BE2C (cell line): ENCODE data around the gene GMPPA.

Experiments used
- DNase-seq: peaks from one replicate; pipeline ENCODE4 v3.0.0-alpha.2; 2020
- H3K27me3 ChIP-seq: fragments of 250-450 bp; sonication (Bioruptor Pico); 2 replicates; pipeline ENCODE4 v1.5.1; 2020; ENCODE audit warnings: mild to moderate bottlenecking
- H3K36me3 ChIP-seq: fragments of 250-450 bp; sonication (Bioruptor Pico); 2 replicates; pipeline ENCODE4 v1.5.1; 2020; ENCODE audit warnings: mild to moderate bottlenecking
- H3K4me1 ChIP-seq: fragments of 250-450 bp; sonication (Bioruptor Pico); 2 replicates; pipeline ENCODE4 v1.5.1; 2020
- H3K4me3 ChIP-seq: 2 replicates; pipeline ENCODE4 v1.5.1; 2011; ENCODE audit warnings: low read depth, low read length
- H3K9me3 ChIP-seq: fragments of 250-450 bp; sonication (Bioruptor Pico); 2 replicates; pipeline ENCODE4 v1.5.1; 2020
- CTCF ChIP-seq: IDR thresholded peaks from 2 replicates; pipeline ENCODE4 v1.5.1; 2012; ENCODE audit warnings: mild to moderate bottlenecking, low read depth, low read length

Gene GMPPA

DNA sequence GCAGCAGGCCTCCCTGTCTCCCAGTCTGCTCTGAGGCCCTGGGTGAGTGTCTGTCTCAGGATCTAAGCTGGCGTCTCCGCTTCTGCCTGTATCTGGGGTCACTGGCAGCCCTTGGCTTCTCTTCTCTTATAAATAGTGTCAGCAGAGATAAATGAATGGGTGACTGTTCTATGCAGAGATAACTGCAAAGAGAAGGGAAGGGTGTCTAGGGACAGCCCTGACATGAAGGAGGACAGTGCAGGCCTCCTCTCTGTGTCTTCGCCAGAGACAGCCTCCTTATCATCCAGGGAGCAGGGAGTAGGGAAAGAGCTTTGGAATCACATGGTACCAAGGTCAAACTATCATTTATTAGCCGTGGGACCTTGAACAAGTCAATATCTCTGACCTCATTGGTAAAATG, 28.3 kb upstream of the GMPPA start:
- peaks cover 57% of the 10 kb centered on the region for H3K36me3 ChIP-seq
- H3K4me1 ChIP-seq: peaks cover 28% of the 10 kb centered on the region
- TF ChIP-seq CTCF: no peak
- H3K4me3 ChIP-seq: no peak overlapping the region
- H3K27me3 ChIP-seq: no peaks in the 10 kb centered on the region
- no peak for DNase-seq
- no peaks in the 10 kb centered on the region for H3K9me3 ChIP-seq

DNA sequence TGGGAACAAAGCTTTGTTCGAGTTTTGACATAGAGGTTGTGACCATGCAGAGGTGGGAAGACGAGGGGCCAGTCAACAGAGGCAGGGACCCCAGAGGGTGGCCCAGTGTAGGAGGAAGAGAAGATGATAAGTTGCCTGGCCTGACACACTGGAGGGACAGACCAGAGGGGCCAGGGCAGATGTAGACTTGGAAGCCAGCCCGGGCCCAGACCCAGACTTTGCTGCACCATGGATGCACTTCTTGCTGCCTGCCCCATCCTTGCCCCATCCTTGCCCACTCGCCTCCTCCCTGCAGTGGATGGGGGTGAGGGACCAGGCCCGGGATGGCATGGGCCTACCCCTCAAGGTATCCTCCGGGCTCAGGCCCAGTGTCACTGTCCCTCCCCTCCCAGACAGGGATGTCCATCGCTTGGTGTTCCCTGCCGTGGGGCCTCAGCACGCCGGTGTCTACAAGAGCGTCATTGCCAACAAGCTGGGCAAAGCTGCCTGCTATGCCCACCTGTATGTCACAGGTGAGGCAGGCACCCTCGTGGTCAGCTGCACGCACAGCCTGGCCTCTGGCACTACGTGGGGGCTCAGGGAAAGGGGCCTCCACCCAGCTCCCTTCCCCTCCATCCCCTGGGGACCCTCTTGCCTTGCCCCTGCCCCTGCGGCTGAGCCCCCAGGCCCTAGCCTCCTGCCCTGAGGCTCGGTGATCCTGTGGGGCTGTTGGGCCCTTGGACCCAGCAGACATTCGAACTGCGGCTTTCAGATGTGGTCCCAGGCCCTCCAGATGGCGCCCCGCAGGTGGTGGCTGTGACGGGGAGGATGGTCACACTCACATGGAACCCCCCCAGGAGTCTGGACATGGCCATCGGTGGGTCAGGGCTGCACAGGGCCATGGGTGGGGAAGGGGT, 27.0 kb upstream of the GMPPA start:
- no peaks in the 10 kb centered on the region for H3K9me3 ChIP-seq
- DNase-seq: no peak
- no peak overlapping the region for H3K4me3 ChIP-seq
- TF ChIP-seq CTCF: no peak
- H3K36me3 ChIP-seq: peaks cover 50% of the 10 kb centered on the region
- no peaks in the 10 kb centered on the region for H3K27me3 ChIP-seq
- peaks cover 29% of the 10 kb centered on the region for H3K4me1 ChIP-seq

GRCh38 chr2:219472629-219473187, 26.0 kb upstream of the GMPPA start:
- Histone ChIP-seq H3K4me3 (no peak overlapping the region), H3K27me3 (no peaks in the 10 kb centered on the region), H3K36me3 (peaks cover 40% of the 10 kb centered on the region), H3K9me3 (no peaks in the 10 kb centered on the region), H3K4me1 (peaks cover 28% of the 10 kb centered on the region)
- DNase-seq: no peak
- TF ChIP-seq CTCF: no peak

DNA sequence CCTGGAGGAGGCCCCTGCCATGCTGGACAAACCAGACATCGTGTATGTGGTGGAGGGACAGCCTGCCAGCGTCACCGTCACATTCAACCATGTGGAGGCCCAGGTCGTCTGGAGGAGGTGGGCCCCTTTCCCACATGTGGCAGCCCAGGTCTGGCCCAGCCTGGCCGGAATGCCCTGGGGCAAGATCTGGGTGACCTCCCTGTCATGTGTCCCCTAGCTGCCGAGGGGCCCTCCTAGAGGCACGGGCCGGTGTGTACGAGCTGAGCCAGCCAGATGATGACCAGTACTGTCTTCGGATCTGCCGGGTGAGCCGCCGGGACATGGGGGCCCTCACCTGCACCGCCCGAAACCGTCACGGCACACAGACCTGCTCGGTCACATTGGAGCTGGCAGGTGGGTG, 25.2 kb upstream of the GMPPA start:
- no peaks in the 10 kb centered on the region for H3K27me3 ChIP-seq
- no peak for DNase-seq
- no peaks in the 10 kb centered on the region for H3K9me3 ChIP-seq
- peaks cover 38% of the 10 kb centered on the region for H3K36me3 ChIP-seq
- no peak overlapping the region for H3K4me3 ChIP-seq
- H3K4me1 ChIP-seq: peaks cover 26% of the 10 kb centered on the region
- TF ChIP-seq CTCF: no peak

GRCh38 chr2:219474285-219475060, 24.2 kb upstream of the GMPPA start:
- no peak for TF ChIP-seq CTCF
- H3K27me3 ChIP-seq: no peaks in the 10 kb centered on the region
- no peak for DNase-seq

More at GRCh38 chr2:219474285-219475060, 24.2 kb upstream of the GMPPA start:
- no peak overlapping the region for H3K4me3 ChIP-seq
- H3K9me3 ChIP-seq: no peaks in the 10 kb centered on the region
- H3K4me1 ChIP-seq: peaks cover 19% of the 10 kb centered on the region; the same call in 1 of the 2 replicates
- peaks cover 31% of the 10 kb centered on the region for H3K36me3 ChIP-seq
